Activated CD8-positive, alpha-beta T cell treated with anti-CD3 and anti-CD28 coated beads for 36 hours (primary cell): ENCODE data around the gene PSMA6. TPM values are rescaled to one million over a fixed set of nuclear protein-coding genes. Genes with fewer than 3 reads are reported as not detected.
"Not testable (repeated sequence)": the region's sequence is repeated elsewhere in the genome, so short reads cannot be mapped to it uniquely, and the experiment has no call there.

ENCODE experiments used
- ATAC-seq: fragments of 200-7000 bp; cut with Tn5 transposase; one replicate; pipeline ENCODE4 v1.10.0; 2021; ENCODE audit warnings: mild to moderate bottlenecking, moderate library complexity
- CTCF ChIA-PET: fragments of 350-600 bp; sonication (Branson Sonifier 250); formaldehyde crosslinking; loops from one replicate; lab custom pipeline; 2021; ENCODE audit warnings: antibody characterized with exemption; lab: Charles Lee
- POLR2A ChIA-PET: fragments of 350-600 bp; sonication (Branson Sonifier 250); formaldehyde crosslinking; loops from one replicate; lab custom pipeline; 2021; ENCODE audit warnings: antibody characterized with exemption; lab: Charles Lee
- DNase-seq: peaks from one replicate; pipeline ENCODE4 v3.0.0-alpha.2; 2020
- H3K27ac Mint-ChIP-seq: one replicate; pipeline ENCODE4 v1.8.0; 2021; ENCODE audit warnings: mild to moderate bottlenecking, mixed read lengths
- H3K27me3 Mint-ChIP-seq: one replicate; pipeline ENCODE4 v1.8.0; 2021; ENCODE audit warnings: mixed read lengths
- H3K36me3 Mint-ChIP-seq: one replicate; pipeline ENCODE4 v1.8.0; 2021; ENCODE audit warnings: low read depth, mixed read lengths
- H3K4me1 Mint-ChIP-seq: one replicate; pipeline ENCODE4 v1.8.0; 2021; ENCODE audit warnings: low read depth, mixed read lengths
- H3K4me3 Mint-ChIP-seq: one replicate; pipeline ENCODE4 v1.8.0; 2021; ENCODE audit warnings: mild to moderate bottlenecking, moderate library complexity, mixed read lengths
- H3K9me3 Mint-ChIP-seq: one replicate; pipeline ENCODE4 v1.8.0; 2021; ENCODE audit warnings: mixed read lengths
- intact Hi-C: fragments of 100-400 bp; cut with micrococcal nuclease; formaldehyde crosslinking; loops from one replicate; pipeline ENCODE4 v1.10.0; 2022
- total RNA-seq, 2 experiments: library from RNA; stranded (reverse); gene quantifications; one replicate each; pipeline ENCODE4 v1.2.3, GENCODE V29; 2021
- TF ChIP-seq, protein P1 (sequence below): fragments of 200-600 bp; IDR thresholded peaks from one replicate; pipeline ENCODE4 v1.8.0; 2022; ENCODE audit warnings: antibody characterized with exemption, mild to moderate bottlenecking

The PSMA6 gene
- total RNA-seq, 2 experiments from 2014 or later: 361 to 393 TPM

DNA sequence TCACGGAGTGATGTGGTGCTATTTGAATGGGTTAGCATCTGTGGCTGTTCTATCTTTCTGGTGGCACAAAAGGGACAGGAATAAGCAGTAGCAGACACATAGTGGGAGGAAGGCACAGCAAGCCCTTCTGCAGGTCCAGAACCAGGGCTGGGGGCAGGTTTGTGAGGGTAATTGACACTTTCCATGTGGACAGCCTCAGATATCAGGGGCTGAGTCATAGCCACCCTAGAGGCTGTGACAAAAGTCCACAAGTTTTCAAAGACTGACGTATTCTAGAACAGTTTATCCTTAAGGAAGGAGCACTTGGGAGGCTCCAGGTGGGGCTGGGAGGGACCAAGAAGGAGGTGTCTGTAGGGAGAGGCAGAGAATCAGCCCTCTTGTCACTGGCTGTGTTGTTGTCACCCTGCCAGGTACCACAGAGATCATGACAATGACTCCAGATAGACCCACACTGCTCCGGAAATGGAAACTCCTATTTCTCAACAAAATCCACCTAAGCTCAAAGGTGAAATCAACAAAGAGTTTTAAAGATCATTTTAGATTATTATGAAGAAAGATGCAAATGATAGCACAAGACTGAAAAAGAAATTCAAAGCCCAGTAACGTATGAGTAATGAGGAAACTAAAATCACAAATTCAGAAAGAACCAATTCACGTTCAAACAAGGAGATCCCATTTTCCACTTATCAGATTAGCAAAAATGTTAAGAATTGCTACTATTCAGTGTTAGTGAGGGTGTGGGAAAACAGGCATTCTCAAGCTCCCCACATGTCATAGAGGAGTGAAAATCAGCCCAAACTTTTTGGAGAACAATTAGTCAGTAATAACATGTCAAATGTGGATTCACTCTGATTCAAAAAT is 64.0 kb downstream of the PSMA6 start:
- Mint-ChIP-seq H3K27ac (peak overlapping the region; percentile 85), H3K4me1 (peaks cover 43% of the 10 kb centered on the region), H3K4me3 (peak overlapping the region; percentile 8), H3K9me3 (no peaks in the 10 kb centered on the region), H3K36me3 (no peaks in the 10 kb centered on the region), H3K27me3 (no peaks in the 10 kb centered on the region)
- TF ChIP-seq, protein P1, sequence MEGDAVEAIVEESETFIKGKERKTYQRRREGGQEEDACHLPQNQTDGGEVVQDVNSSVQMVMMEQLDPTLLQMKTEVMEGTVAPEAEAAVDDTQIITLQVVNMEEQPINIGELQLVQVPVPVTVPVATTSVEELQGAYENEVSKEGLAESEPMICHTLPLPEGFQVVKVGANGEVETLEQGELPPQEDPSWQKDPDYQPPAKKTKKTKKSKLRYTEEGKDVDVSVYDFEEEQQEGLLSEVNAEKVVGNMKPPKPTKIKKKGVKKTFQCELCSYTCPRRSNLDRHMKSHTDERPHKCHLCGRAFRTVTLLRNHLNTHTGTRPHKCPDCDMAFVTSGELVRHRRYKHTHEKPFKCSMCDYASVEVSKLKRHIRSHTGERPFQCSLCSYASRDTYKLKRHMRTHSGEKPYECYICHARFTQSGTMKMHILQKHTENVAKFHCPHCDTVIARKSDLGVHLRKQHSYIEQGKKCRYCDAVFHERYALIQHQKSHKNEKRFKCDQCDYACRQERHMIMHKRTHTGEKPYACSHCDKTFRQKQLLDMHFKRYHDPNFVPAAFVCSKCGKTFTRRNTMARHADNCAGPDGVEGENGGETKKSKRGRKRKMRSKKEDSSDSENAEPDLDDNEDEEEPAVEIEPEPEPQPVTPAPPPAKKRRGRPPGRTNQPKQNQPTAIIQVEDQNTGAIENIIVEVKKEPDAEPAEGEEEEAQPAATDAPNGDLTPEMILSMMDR: no peak
- ATAC-seq: peak; percentile 74
- POLR2A ChIA-PET: interaction anchor here (0.8 to 2.5 kb wide), 8 partner anchors 9 to 373 kb away, joined by 3 to 18 read pairs (median 4); partner anchors contain the start of genes PSMA6 and SRP54
- peak; percentile 75 for DNase-seq
- intact Hi-C loops: no loop called here
- CTCF ChIA-PET: interaction anchor here (1.4 to 2.0 kb wide), 3 partner anchors 9 to 49 kb away, joined by 3 to 10 read pairs (median 8); partner anchors contain the start of gene NFKBIA

GRCh38 chr14:35359655-35360054 is 67.5 kb downstream of the PSMA6 start:
- H3K4me3 Mint-ChIP-seq, POLR2A ChIA-PET, H3K27ac Mint-ChIP-seq, ATAC-seq, CTCF ChIA-PET, intact Hi-C loops, H3K36me3 Mint-ChIP-seq, DNase-seq, H3K9me3 Mint-ChIP-seq, H3K27me3 Mint-ChIP-seq: not testable (repeated sequence)
- peaks cover 37% of the 10 kb centered on the region for H3K4me1 Mint-ChIP-seq

DNA sequence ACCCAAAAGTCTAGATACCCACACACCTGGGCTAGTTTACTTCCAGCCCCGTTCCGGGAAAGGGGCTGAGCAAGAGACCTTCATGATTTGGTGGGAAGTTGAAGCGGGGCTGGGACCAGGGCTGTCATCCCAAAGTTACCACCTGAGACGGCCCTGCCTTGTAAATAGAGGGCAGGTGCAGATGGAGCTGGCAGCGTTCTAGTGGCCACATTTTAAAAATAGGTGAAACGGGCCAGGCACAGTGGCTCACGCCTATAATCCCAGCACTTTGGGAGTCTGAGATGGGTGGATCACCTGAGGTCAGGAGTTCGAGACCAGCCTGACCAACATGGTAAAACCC is 68.9 kb downstream of the PSMA6 start:
- no peak for ATAC-seq
- intact Hi-C loops: no loop called here

DNA sequence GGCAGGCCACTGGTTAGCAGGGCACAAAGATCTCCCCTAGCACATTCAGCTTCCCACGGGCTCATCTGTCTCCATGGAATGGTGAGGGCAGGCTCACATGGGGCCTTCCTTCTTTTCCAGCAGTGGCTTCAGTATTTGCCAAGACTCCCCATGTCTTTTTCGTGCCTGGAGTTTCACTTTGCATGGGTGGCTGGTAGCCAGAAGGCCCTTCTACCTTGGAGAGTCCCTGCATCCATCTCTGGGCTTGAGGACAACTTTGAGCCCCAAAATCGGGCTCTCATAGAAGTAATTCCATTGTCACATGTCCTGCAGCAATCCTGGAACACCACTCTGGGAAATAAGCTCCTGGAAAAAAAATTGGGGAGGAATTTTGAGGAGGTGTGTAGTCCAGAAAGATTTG is 70.3 kb downstream of the PSMA6 start:
- Mint-ChIP-seq H3K9me3 (no peaks in the 10 kb centered on the region), H3K4me1 (peaks cover 47% of the 10 kb centered on the region), H3K27ac (no peak overlapping the region), H3K36me3 (no peaks in the 10 kb centered on the region), H3K4me3 (no peak overlapping the region), H3K27me3 (no peaks in the 10 kb centered on the region)
- TF ChIP-seq, protein P1: no peak
- ATAC-seq (no peak), DNase-seq (no peak)
- ChIA-PET CTCF (no interaction called here), POLR2A (interaction anchor here (10.2 kb wide), 1 partner anchor 41 kb away, joined by 150 read pairs; the partner anchor contains the start of gene NFKBIA)
- intact Hi-C loops: no loop called here

More for the DNA sequence above, 68.9 kb downstream of the PSMA6 start:
- TF ChIP-seq, protein P1: no peak
- POLR2A ChIA-PET: interaction anchor here (1.0 kb wide), 2 partner anchors 39 to 42 kb away, joined by 3 to 5 read pairs; no protein-coding TSS in a partner anchor
- DNase-seq: no peak
- Mint-ChIP-seq H3K4me1 (peaks cover 44% of the 10 kb centered on the region), H3K9me3 (no peaks in the 10 kb centered on the region), H3K4me3 (no peak overlapping the region), H3K27me3 (no peaks in the 10 kb centered on the region), H3K36me3 (no peaks in the 10 kb centered on the region), H3K27ac (no peak overlapping the region)
- CTCF ChIA-PET: no interaction called here

DNA sequence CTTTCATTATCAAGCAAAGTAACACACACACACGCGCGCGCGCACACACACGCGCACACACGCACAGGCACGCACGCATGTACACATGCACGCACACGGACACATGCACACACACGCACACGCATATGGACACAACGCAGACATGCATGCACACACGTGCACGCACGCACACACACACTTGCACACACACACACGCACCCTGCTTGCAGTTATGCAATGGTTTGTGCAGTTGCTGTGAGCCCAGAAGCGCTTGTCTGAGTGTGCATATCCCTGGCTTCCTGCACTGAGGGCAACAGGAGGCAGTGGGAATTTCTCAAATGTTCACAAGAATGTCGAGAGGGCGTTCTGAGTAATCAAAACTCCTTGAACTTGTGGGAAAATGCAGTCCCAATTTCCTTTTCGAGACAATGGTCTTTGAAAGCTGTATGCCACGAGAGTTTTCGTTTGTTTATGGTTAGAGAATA is 70.8 kb downstream of the PSMA6 start:
- TF ChIP-seq, protein P1: no peak
- CTCF ChIA-PET: no interaction called here
- DNase-seq (no peak), ATAC-seq (no peak)
- POLR2A ChIA-PET: interaction anchor here (10.2 kb wide), 1 partner anchor 40 kb away, joined by 150 read pairs; the partner anchor contains the start of gene NFKBIA
- no peak overlapping the region for H3K27ac Mint-ChIP-seq
- no peaks in the 10 kb centered on the region for H3K27me3 Mint-ChIP-seq
- no peak overlapping the region for H3K4me3 Mint-ChIP-seq
- no peaks in the 10 kb centered on the region for H3K9me3 Mint-ChIP-seq
- intact Hi-C loops: no loop called here
- peaks cover 52% of the 10 kb centered on the region for H3K4me1 Mint-ChIP-seq
- H3K36me3 Mint-ChIP-seq: no peaks in the 10 kb centered on the region
